ENCODE measurements around the gene CENPW.

- TF ChIP-seq CTCF (conservative IDR thresholded peaks at IDR 0.05; ENCODE audit: low read length): no peak
- no peak for TF ChIP-seq EZH2phosphoT487 (IDR thresholded peaks at IDR 0.05; ENCODE audit: borderline replicate concordance, low read depth, low read length)
These were observed 45.6 kb downstream of the CENPW start for GRCh38 chr6:126385536-126385935.

Data from OCI-LY7 (cell line).